NCI-H446 (cell line): Measurements from ENCODE around the gene TTC32.

Experiments
- DNase-seq, 2 experiments: peaks; one replicate each; lab custom pipeline; 2025; lab: John Stamatoyannopoulos, UW

Gene TTC32

DNA sequence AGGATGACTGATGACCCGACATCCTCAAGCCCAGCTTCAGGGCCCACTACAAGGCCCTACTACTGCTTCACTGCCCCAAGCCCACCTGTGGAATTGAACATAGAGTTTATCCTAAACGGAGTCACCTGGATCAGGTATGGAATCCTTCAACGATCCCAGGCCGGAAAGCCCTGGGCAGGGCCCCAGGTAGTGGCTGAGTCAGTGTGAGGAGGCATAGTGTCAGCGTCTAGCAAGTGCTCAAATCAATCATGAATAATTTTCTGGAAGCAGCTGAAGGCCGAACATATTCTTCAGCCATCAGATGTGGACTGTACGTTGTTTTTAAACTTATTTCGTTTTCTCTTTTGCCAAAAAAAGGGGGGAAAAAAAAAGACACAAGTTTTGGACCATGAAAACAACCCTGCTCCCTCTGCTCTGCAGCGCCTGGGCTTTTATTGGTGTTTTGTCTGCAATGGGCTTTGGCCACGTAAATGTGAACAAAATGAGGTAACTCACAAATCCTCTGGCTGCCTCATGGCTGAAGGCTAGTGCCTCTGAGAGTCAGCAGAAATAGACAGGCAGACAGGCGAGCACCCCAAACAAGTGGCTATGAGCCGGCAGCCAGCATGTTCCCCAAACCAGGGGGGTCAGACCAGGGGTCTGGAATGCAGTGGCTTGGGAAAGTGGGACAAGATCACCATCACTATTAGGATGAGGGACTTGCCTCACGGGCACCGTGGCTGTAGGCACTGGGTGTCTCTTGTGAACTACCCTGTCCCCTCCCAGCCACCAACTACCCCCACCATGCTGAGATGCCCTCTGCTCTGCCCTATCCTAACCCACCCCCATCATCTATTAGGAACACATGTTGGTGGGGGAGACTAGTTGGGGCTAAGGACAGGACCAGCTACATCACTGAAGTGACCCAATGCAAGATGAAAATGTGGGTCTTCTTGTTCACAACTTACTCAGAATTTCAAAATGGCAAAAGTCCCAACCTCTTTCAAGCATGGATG lies 51.4 kb downstream of the TTC32 start:
- no peak for DNase-seq

DNA sequence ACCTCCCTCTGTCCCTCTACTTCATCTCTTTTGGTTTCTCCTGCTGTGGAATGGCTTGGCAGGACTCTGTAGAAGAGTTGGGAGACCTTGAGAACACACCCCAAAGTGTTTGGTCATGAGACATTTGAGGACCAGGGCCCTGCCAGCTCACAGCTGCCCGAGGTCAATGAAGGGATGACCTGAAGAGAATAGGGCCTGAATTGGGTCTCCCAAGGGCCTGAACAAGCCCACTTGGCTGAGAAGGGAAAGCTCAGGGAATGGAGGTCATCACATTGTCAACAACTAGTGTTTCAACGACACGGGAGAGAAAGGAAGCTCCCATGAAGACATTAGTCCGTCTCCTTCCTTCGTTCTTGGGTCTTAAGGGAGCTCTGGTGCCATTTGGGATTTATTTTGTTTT lies 52.8 kb downstream of the TTC32 start:
- no peak for DNase-seq

DNA sequence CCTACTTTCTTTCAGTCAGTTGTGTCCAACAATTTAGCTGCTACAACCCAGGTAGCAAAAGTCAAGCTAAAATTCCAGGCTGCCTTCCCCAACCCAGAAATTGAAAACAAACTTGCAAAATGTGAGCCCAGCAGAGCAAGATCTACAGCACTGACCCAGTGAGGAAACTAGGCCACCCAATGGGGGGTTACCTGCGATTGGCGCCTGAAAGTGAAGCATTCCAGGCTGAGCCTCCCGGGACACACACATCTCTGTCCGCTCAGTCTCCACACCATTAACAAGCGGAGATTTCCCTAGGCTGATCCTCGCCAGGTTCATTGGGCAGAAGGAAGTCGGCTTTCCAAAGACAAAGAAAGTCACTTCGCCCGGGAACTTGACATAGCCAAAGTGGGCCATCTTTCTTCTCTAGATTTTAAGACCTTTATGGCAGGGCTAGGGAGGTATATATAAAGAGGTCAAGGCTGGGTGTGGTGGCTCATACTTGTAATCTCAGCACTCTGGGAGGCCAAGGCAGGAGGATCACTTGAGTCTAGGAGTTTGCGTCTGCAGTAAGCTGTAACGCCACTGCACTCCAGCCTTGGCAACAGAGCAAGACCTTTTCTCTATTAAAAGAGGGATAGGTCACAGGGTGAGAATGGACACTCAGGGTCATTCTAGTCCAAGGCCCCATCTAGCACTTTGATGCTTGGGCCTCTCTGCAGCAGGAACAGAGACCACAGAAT lies 53.6 kb downstream of the TTC32 start:
- DNase-seq = no peak

DNA sequence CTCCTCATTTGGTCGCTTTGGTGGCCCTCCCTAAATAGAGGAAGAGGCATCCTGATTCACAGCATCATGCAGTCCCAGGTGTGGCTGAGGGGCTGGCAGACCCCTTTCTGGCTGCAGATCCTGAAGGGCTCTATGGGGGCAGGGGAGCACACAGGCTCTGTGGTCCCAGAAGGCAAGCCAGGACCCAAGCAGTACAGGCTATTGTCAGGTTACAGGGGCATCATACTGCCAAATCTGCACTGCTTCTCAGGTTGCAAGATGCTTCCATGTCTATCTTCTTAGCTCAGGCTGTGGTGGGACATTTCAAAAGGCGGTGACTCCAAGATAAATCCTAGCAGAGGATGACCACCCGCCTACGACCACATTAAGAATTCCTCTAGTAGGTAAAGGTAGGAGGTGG lies 54.3 kb downstream of the TTC32 start:
- DNase-seq = no peak
